ENCODE measurements around the gene AKAP6. TPM values are rescaled to one million over a fixed set of nuclear protein-coding genes. Genes with fewer than 3 reads are reported as not detected.

Gene AKAP6
- total and polyA plus RNA-seq, 7 donors: 0.60 to 56.2 (median 29.5) TPM; not detected in 1

DNA sequence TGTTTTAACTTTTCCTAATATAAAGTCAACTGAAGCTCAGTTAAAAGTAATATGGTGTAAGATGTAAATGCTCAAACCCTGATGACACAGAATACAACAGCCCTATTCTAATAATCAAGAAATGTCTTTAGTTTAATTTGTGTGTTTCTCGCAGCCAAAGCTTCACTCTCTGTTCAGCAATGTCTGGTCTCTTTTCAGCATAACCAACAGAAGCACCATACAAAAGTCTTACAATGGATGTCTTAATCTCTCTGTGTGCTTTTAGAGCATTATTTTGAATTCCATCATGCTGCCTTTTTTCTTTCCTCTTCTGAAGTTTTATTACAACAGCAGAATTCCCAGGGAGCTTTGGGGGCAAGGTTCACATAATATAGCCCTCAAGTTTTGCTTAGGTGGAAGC lies 399.4 kb downstream of the AKAP6 start:
- intact Hi-C loops (cut with DNase I): no loop called here
- Histone ChIP-seq H3K9me3 (no peaks in the 10 kb centered on the region), H3K27me3 (no peaks in the 10 kb centered on the region), H3K36me3 (no peaks in the 10 kb centered on the region), H3K27ac (no peak overlapping the region), H3K4me3 (no peak overlapping the region), H3K4me1 (peaks cover 0 to 16% (median 14%) of the 10 kb centered on the region in 4 donors)
- TF ChIP-seq, protein P1, sequence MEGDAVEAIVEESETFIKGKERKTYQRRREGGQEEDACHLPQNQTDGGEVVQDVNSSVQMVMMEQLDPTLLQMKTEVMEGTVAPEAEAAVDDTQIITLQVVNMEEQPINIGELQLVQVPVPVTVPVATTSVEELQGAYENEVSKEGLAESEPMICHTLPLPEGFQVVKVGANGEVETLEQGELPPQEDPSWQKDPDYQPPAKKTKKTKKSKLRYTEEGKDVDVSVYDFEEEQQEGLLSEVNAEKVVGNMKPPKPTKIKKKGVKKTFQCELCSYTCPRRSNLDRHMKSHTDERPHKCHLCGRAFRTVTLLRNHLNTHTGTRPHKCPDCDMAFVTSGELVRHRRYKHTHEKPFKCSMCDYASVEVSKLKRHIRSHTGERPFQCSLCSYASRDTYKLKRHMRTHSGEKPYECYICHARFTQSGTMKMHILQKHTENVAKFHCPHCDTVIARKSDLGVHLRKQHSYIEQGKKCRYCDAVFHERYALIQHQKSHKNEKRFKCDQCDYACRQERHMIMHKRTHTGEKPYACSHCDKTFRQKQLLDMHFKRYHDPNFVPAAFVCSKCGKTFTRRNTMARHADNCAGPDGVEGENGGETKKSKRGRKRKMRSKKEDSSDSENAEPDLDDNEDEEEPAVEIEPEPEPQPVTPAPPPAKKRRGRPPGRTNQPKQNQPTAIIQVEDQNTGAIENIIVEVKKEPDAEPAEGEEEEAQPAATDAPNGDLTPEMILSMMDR (IDR thresholded peaks at IDR 0.05): no peak
- no peak for TF ChIP-seq EP300 (IDR thresholded peaks at IDR 0.05)
- no peak for TF ChIP-seq POLR2AphosphoS5 (IDR thresholded peaks at IDR 0.05)
- TF ChIP-seq POLR2A (IDR thresholded peaks at IDR 0.05): no peak
- 82 to 92% methylated on average over 1 of the region's 1 CpG for WGBS, 2 donors
- no peak for DNase-seq

DNA sequence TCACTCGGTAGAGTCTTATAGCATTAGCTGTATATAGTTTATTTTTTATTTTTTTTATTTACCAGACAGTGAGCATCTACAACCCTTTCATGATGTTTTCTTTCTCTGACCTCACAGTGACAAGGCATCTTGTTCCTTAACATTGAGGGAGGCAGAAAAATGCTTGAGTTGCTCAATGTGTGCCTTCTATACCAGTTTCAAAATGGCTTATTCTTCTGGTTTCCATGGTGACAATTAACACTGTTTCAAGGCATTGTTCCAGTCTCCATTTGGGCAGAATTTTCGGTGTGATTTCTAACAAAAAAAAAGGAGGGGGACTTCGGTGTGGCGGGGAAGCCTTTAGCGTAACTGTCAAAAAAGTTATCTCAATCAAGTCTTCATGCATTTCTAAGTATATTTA lies 399.9 kb downstream of the AKAP6 start:
- Histone ChIP-seq H3K27ac (no peak overlapping the region), H3K27me3 (no peaks in the 10 kb centered on the region), H3K36me3 (no peaks in the 10 kb centered on the region), H3K9me3 (no peaks in the 10 kb centered on the region), H3K4me3 (no peak overlapping the region), H3K4me1 (peaks cover 0 to 16% (median 14%) of the 10 kb centered on the region in 4 donors)
- TF ChIP-seq, protein P1 (IDR thresholded peaks at IDR 0.05): no peak
- TF ChIP-seq POLR2AphosphoS5 (IDR thresholded peaks at IDR 0.05): no peak
- WGBS, 2 donors: 85 to 94% methylated on average over 5 of the region's 5 CpGs
- DNase-seq: no peak
- intact Hi-C loops (cut with DNase I): no loop called here

DNA sequence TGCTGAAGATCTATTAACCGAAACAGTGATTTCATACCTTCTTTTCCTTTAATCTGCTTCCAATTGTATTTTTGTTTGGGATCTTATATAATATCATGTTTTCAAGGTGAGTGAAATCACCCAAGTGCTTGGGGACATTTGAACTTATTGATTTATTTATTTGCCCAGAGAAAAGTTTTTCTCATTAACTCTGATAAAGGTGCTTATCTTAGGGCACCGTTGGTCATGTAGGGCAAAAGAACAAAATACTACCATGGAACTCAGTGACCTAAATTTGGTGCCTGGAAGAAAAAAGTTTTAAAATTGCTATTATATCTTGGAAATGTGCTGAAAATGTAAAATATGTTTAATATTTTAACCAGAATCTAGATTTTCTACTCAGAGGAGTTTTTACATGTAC lies 402.2 kb downstream of the AKAP6 start:
- Histone ChIP-seq H3K27me3 (no peaks in the 10 kb centered on the region), H3K4me1 (no peaks in the 10 kb centered on the region), H3K27ac (no peak overlapping the region), H3K9me3 (no peaks in the 10 kb centered on the region), H3K4me3 (no peak overlapping the region), H3K36me3 (no peaks in the 10 kb centered on the region)
- 68 to 88% methylated on average over 2 of the region's 2 CpGs for WGBS, 2 donors
- intact Hi-C loops (cut with DNase I): no loop called here
- TF ChIP-seq POLR2AphosphoS5 (IDR thresholded peaks at IDR 0.05): no peak
- TF ChIP-seq POLR2A (IDR thresholded peaks at IDR 0.05): no peak
- TF ChIP-seq, protein P1 (IDR thresholded peaks at IDR 0.05): no peak
- TF ChIP-seq EP300 (IDR thresholded peaks at IDR 0.05): no peak
- no peak for DNase-seq

DNA sequence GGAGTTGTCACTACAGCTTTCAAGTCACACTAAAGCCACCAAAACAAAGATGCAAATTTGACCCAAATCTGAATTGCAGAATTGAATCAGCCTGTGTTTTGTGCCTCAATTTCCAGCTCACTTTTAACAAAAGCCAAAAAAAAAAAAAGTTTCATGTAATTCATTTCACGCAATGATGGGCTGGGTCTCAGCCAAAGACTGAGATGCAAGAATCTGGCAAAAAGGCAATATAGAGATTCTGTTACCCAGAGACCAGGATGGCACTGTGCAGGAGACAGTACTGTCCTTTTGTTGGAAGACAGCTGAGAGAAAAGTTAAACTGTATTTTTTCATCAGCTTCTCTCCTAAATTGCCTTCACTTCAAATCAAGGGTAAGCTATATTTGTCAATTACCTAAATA lies 403.9 kb downstream of the AKAP6 start:
- no peak overlapping the region for H3K4me3 ChIP-seq
- WGBS, 2 donors: 92% methylated on average over 1 of the region's 1 CpG
- no peaks in the 10 kb centered on the region for H3K36me3 ChIP-seq
- no peak overlapping the region for H3K27ac ChIP-seq
- DNase-seq: no peak
- no peaks in the 10 kb centered on the region for H3K27me3 ChIP-seq
- H3K4me1 ChIP-seq: no peaks in the 10 kb centered on the region
- TF ChIP-seq POLR2A (IDR thresholded peaks at IDR 0.05): no peak
- no peak for TF ChIP-seq POLR2AphosphoS5 (IDR thresholded peaks at IDR 0.05)
- TF ChIP-seq EP300 (IDR thresholded peaks at IDR 0.05): no peak
- TF ChIP-seq, protein P1 (IDR thresholded peaks at IDR 0.05): no peak
- H3K9me3 ChIP-seq: no peaks in the 10 kb centered on the region
- intact Hi-C loops (cut with DNase I): no loop called here

DNA sequence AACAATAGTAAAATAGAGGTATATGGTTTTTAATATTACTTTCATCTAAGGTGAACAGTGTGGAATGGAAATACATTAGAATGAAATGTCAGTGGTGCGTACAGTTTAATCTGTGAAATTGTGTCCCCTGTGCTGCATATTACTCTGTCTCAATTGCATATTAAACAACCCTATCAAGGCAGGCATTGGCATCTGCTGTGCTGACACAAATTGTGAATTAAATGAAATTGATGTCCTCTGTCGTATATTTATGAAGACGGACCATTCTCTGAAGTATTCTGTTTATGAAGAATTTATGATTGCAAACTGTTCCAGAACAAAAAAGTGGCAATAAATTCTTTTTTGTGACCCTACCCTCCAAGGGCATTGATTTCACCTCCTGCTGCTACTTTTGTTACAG lies 405.2 kb downstream of the AKAP6 start:
- H3K36me3 ChIP-seq: no peaks in the 10 kb centered on the region
- no peaks in the 10 kb centered on the region for H3K4me1 ChIP-seq
- intact Hi-C loops (cut with DNase I): no loop called here
- DNase-seq: no peak
- no peaks in the 10 kb centered on the region for H3K9me3 ChIP-seq
- TF ChIP-seq, protein P1 (IDR thresholded peaks at IDR 0.05): no peak
- TF ChIP-seq POLR2AphosphoS5 (IDR thresholded peaks at IDR 0.05) (no peak), POLR2A (IDR thresholded peaks at IDR 0.05) (no peak), EP300 (IDR thresholded peaks at IDR 0.05) (no peak)
- WGBS, 2 donors: 91 to 92% methylated on average over 3 of the region's 3 CpGs
- no peaks in the 10 kb centered on the region for H3K27me3 ChIP-seq
- no peak overlapping the region for H3K27ac ChIP-seq
- H3K4me3 ChIP-seq: no peak overlapping the region
